Measurements from ENCODE around the gene HNRNPL. TPM values are rescaled to one million over a fixed set of nuclear protein-coding genes. Genes with fewer than 3 reads are reported as not detected.

Gene HNRNPL
- total and polyA plus RNA-seq, 2 experiments from 2014 or later: 123 to 245 TPM

GRCh38 chr19:38849147-38849859 is 483 bp downstream of the HNRNPL start:
- Histone ChIP-seq H2AFZ (no peak overlapping the region), H4K20me1 (ENCODE audit: insufficient read depth) (peaks cover 7% of the 10 kb centered on the region; the same call in 1 of the 2 replicates), H3K9ac (peak overlapping the region; percentile 96), H3K9me3 (ENCODE audit: low read depth) (no peaks in the 10 kb centered on the region), H3K27me3 (replicated peaks; ENCODE audit: insufficient read depth) (no peaks in the 10 kb centered on the region), H3K79me2 (ENCODE audit: insufficient read depth) (peaks cover 48% of the 10 kb centered on the region), H3K9me2 (ENCODE audit: insufficient read depth) (no peaks in the 10 kb centered on the region), H3K4me3 (peak overlapping the region; percentile 86), H3K4me1 (ENCODE audit: insufficient read depth) (peaks cover 13% of the 10 kb centered on the region; the same call in 1 of the 2 replicates), H3F3A (ENCODE audit: insufficient read depth) (peaks cover 24% of the 10 kb centered on the region), H3K36me3 (ENCODE audit: low read depth) (peaks cover 30% of the 10 kb centered on the region), H3K27ac (peak overlapping the region; percentile 97), H3K4me2 (ENCODE audit: unreplicated experiment) (peak overlapping the region; percentile 93)
- no peak for TF ChIP-seq EZH2phosphoT487 (IDR thresholded peaks at IDR 0.05; ENCODE audit: insufficient read depth, low read depth)
- TF ChIP-seq EZH2 (IDR thresholded peaks at IDR 0.05; ENCODE audit: insufficient read depth, poor library complexity, severe bottlenecking): no peak
- peak; percentile 98 for DNase-seq
- 1% methylated on average over 42 to 72 of the region's 76 CpGs for WGBS, 2 experiments (ENCODE audit: low coverage in 1 of 2, low lambda C conversion rate in 2 of 2, missing lambda C conversion rate in 2 of 2)
- in situ Hi-C loops (cut with MboI): no loop called here

- H2AFZ ChIP-seq: no peak overlapping the region
- peaks cover 7% of the 10 kb centered on the region; the same call in 1 of the 2 replicates for H4K20me1 ChIP-seq (ENCODE audit: insufficient read depth)
- H3K9me2 ChIP-seq (ENCODE audit: insufficient read depth): no peaks in the 10 kb centered on the region
- H3K9me3 ChIP-seq (ENCODE audit: low read depth): no peaks in the 10 kb centered on the region
- H3K4me2 ChIP-seq (ENCODE audit: unreplicated experiment): peak overlapping the region; percentile 93
- in situ Hi-C loops (cut with MboI): no loop called here
- no peaks in the 10 kb centered on the region for H3K27me3 ChIP-seq (replicated peaks; ENCODE audit: insufficient read depth)
- peak overlapping the region; percentile 96 for H3K9ac ChIP-seq
- peaks cover 24% of the 10 kb centered on the region for H3F3A ChIP-seq (ENCODE audit: insufficient read depth)
- H3K4me3 ChIP-seq: peak overlapping the region; percentile 86
- DNase-seq: peak; percentile 35
- H3K27ac ChIP-seq: peak overlapping the region; percentile 97
- peaks cover 13% of the 10 kb centered on the region; the same call in 1 of the 2 replicates for H3K4me1 ChIP-seq (ENCODE audit: insufficient read depth)
- peaks cover 38% of the 10 kb centered on the region for H3K36me3 ChIP-seq (ENCODE audit: low read depth)
- WGBS, 2 experiments (ENCODE audit: low coverage in 1 of 2, low lambda C conversion rate in 2 of 2, missing lambda C conversion rate in 2 of 2): 9 to 10% methylated on average over 22 of the region's 22 CpGs
- peaks cover 56% of the 10 kb centered on the region for H3K79me2 ChIP-seq (ENCODE audit: insufficient read depth)
- TF ChIP-seq EZH2 (IDR thresholded peaks at IDR 0.05; ENCODE audit: insufficient read depth, poor library complexity, severe bottlenecking) (no peak), EZH2phosphoT487 (IDR thresholded peaks at IDR 0.05; ENCODE audit: insufficient read depth, low read depth) (no peak)
Observed at GRCh38 chr19:38848299-38849146, 1.3 kb downstream of the HNRNPL start.

GRCh38 chr19:38846097-38846496 is 3.7 kb downstream of the HNRNPL start:
- Histone ChIP-seq H3K9me3 (ENCODE audit: low read depth) (no peaks in the 10 kb centered on the region), H3K4me1 (ENCODE audit: insufficient read depth) (peaks cover 9% of the 10 kb centered on the region; the same call in 1 of the 2 replicates), H4K20me1 (ENCODE audit: insufficient read depth) (peaks cover 10% of the 10 kb centered on the region; the same call in 1 of the 2 replicates), H3K36me3 (ENCODE audit: low read depth) (peaks cover 62% of the 10 kb centered on the region), H3K4me3 (no peak overlapping the region), H3K9me2 (ENCODE audit: insufficient read depth) (no peaks in the 10 kb centered on the region), H3K4me2 (ENCODE audit: unreplicated experiment) (no peak overlapping the region), H3K27me3 (replicated peaks; ENCODE audit: insufficient read depth) (no peaks in the 10 kb centered on the region), H2AFZ (no peak overlapping the region), H3K79me2 (ENCODE audit: insufficient read depth) (peaks cover 81% of the 10 kb centered on the region), H3F3A (ENCODE audit: insufficient read depth) (peaks cover 31% of the 10 kb centered on the region), H3K9ac (no peak overlapping the region), H3K27ac (no peak overlapping the region)
- in situ Hi-C loops (cut with MboI): no loop called here
- WGBS, 2 experiments (ENCODE audit: low coverage in 1 of 2, low lambda C conversion rate in 2 of 2, missing lambda C conversion rate in 2 of 2): 63 to 68% methylated on average over 2 of the region's 2 CpGs
- DNase-seq: no peak
- TF ChIP-seq EZH2phosphoT487 (IDR thresholded peaks at IDR 0.05; ENCODE audit: insufficient read depth, low read depth) (no peak), EZH2 (IDR thresholded peaks at IDR 0.05; ENCODE audit: insufficient read depth, poor library complexity, severe bottlenecking) (no peak)

GRCh38 chr19:38845374-38846024 is 4.3 kb downstream of the HNRNPL start:
- Histone ChIP-seq H3K4me1 (ENCODE audit: insufficient read depth) (peaks cover 9% of the 10 kb centered on the region; the same call in 1 of the 2 replicates), H3K36me3 (ENCODE audit: low read depth) (peaks cover 68% of the 10 kb centered on the region), H3F3A (ENCODE audit: insufficient read depth) (peaks cover 32% of the 10 kb centered on the region), H3K4me2 (ENCODE audit: unreplicated experiment) (no peak overlapping the region), H3K9ac (no peak overlapping the region), H3K4me3 (no peak overlapping the region), H3K9me3 (ENCODE audit: low read depth) (no peaks in the 10 kb centered on the region), H4K20me1 (ENCODE audit: insufficient read depth) (peaks cover 13% of the 10 kb centered on the region; the same call in 1 of the 2 replicates), H2AFZ (no peak overlapping the region), H3K27ac (no peak overlapping the region), H3K79me2 (ENCODE audit: insufficient read depth) (peaks cover 87% of the 10 kb centered on the region), H3K27me3 (replicated peaks; ENCODE audit: insufficient read depth) (no peaks in the 10 kb centered on the region), H3K9me2 (ENCODE audit: insufficient read depth) (no peaks in the 10 kb centered on the region)
- 88% methylated on average over 14 of the region's 14 CpGs for WGBS, 2 experiments (ENCODE audit: low coverage in 1 of 2, low lambda C conversion rate in 2 of 2, missing lambda C conversion rate in 2 of 2)
- TF ChIP-seq EZH2phosphoT487 (IDR thresholded peaks at IDR 0.05; ENCODE audit: insufficient read depth, low read depth): no peak
- no peak for TF ChIP-seq EZH2 (IDR thresholded peaks at IDR 0.05; ENCODE audit: insufficient read depth, poor library complexity, severe bottlenecking)
- DNase-seq: no peak
- in situ Hi-C loops (cut with MboI): no loop called here
